Uterus (tissue), 2 donors: ENCODE data around the gene LONRF3.

Experiments used
- POLR2A ChIP-seq, 2 donors: fragments of 450-650 bp; IDR thresholded peaks; one replicate each; pipeline ENCODE4 v1.6.1; 2016; ENCODE audit warnings: antibody characterized with exemption in 2 of 2, mild to moderate bottlenecking in 1 of 2, moderate library complexity in 1 of 2
- TF ChIP-seq, protein P1 (sequence below), 4 experiments: fragments of 200-600 bp in 2 of 4; fragments of 450-650 bp in 2 of 4; sonication (generic) in 2 of 4; IDR thresholded peaks; one replicate each; pipeline ENCODE4 v1.5.1; 2016 to 2019; ENCODE audit warnings: antibody characterized with exemption in 4 of 4, mild to moderate bottlenecking in 2 of 4, moderate library complexity in 1 of 4

DNA sequence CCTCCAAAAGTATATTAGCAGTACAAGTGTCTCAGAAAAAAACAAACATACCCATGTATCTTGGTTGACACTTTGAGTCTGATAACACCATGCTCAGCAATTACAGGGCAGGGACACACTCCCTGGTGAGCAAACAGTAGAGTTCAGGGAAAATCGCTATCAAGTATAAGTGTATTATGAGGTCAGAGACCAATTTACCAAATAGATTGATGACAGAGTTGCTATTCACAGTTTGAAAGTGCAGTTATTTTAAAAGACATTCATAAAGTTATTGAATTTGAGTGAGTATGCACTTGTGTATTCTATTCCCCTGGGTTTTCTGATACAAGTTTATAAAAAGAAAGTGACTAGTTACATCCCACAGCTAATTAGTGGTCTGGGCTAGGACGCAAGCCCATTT, 10.2 kb upstream of the LONRF3 start:
- TF ChIP-seq, protein P1, sequence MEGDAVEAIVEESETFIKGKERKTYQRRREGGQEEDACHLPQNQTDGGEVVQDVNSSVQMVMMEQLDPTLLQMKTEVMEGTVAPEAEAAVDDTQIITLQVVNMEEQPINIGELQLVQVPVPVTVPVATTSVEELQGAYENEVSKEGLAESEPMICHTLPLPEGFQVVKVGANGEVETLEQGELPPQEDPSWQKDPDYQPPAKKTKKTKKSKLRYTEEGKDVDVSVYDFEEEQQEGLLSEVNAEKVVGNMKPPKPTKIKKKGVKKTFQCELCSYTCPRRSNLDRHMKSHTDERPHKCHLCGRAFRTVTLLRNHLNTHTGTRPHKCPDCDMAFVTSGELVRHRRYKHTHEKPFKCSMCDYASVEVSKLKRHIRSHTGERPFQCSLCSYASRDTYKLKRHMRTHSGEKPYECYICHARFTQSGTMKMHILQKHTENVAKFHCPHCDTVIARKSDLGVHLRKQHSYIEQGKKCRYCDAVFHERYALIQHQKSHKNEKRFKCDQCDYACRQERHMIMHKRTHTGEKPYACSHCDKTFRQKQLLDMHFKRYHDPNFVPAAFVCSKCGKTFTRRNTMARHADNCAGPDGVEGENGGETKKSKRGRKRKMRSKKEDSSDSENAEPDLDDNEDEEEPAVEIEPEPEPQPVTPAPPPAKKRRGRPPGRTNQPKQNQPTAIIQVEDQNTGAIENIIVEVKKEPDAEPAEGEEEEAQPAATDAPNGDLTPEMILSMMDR (IDR thresholded peaks at IDR 0.05), result no peak
- no peak for TF ChIP-seq POLR2A (IDR thresholded peaks at IDR 0.05)
